H4 (cell line): ENCODE measurements around the gene OR51A4. TPM values are rescaled to one million over a fixed set of nuclear protein-coding genes. Genes with fewer than 3 reads are reported as not detected.

Experiments used
- total RNA-seq: library from RNA; depleted of rRNA; stranded (reverse); fragments of >200 nt; shearing (Covaris generic); gene quantifications from 2 replicates; pipeline ENCODE4 v1.2.3, GENCODE V29; 2014; rRNA removed

The OR51A4 gene
- total RNA-seq, 1 experiment from 2014 or later, result not detected

Other genes starting within 250 kb of the OR51A4 start
- gene OR51E2, start 249.8 kb downstream of the OR51A4 start, total RNA-seq, result 0.37 and 1.2 TPM in 2 replicates
- not detected in 2 replicates for gene MMP26, start 242.8 kb downstream of the OR51A4 start, total RNA-seq
- gene OR51F1, start 177.7 kb downstream of the OR51A4 start, total RNA-seq, result not detected in 2 replicates
- not detected in 2 replicates for gene OR52R1, start 143.2 kb downstream of the OR51A4 start, total RNA-seq
- gene OR51F2, start 126.3 kb downstream of the OR51A4 start, total RNA-seq, result not detected in 2 replicates
- gene OR51S1, start 98.4 kb downstream of the OR51A4 start, total RNA-seq, result not detected in 2 replicates
- gene OR51T1, start 65.7 kb downstream of the OR51A4 start, total RNA-seq, result not detected in 2 replicates
- not detected in 2 replicates for gene OR51A7, start 43.8 kb downstream of the OR51A4 start, total RNA-seq
- not detected in 2 replicates for gene OR51G2, start 28.3 kb downstream of the OR51A4 start, total RNA-seq
- gene OR51G1, start 23.3 kb downstream of the OR51A4 start, total RNA-seq, result not detected in 2 replicates
- gene OR51A2, start 8.1 kb upstream of the OR51A4 start, total RNA-seq, result not detected in 2 replicates
- not detected in 2 replicates for gene OR51L1, start 47.2 kb upstream of the OR51A4 start, total RNA-seq
- not detected in 2 replicates for gene OR52J3, start 98.9 kb upstream of the OR51A4 start, total RNA-seq
- gene OR52E2, start 112.0 kb upstream of the OR51A4 start, total RNA-seq, result 0.23 and 1.8 TPM in 2 replicates
- not detected in 2 replicates for gene OR52E1, start 122.0 kb upstream of the OR51A4 start, total RNA-seq
- gene OR52A5, start 190.8 kb upstream of the OR51A4 start, total RNA-seq, result not detected in 2 replicates
- not detected in 2 replicates for gene OR52A1, start 207.2 kb upstream of the OR51A4 start, total RNA-seq